Breast epithelium (tissue), 3 donors: ENCODE measurements around the gene MS4A13.

ENCODE experiments used
- POLR2A ChIP-seq: fragments of 450-650 bp; IDR thresholded peaks from one replicate; pipeline ENCODE4 v1.6.1; 2016; ENCODE audit warnings: antibody characterized with exemption, mild to moderate bottlenecking, moderate library complexity
- POLR2AphosphoS5 ChIP-seq, 3 donors: sonication (generic); formaldehyde crosslinking; IDR thresholded peaks; one replicate each; pipeline ENCODE4 v1.6.1; 2017; ENCODE audit warnings: antibody characterized with exemption in 3 of 3

GRCh38 chr11:60493454-60493853, 21.7 kb upstream of the MS4A13 start:
- TF ChIP-seq POLR2AphosphoS5 (IDR thresholded peaks at IDR 0.05): no peak
- no peak for TF ChIP-seq POLR2A
